ENCODE results near the gene IL31.
A peak's percentile ranks its signal among the peaks of the same experiment; 100 is the strongest.
"Not testable (repeated sequence)": the region's sequence is repeated elsewhere in the genome, so short reads cannot be mapped to it uniquely, and the experiment has no call there.

Gene IL31

DNA sequence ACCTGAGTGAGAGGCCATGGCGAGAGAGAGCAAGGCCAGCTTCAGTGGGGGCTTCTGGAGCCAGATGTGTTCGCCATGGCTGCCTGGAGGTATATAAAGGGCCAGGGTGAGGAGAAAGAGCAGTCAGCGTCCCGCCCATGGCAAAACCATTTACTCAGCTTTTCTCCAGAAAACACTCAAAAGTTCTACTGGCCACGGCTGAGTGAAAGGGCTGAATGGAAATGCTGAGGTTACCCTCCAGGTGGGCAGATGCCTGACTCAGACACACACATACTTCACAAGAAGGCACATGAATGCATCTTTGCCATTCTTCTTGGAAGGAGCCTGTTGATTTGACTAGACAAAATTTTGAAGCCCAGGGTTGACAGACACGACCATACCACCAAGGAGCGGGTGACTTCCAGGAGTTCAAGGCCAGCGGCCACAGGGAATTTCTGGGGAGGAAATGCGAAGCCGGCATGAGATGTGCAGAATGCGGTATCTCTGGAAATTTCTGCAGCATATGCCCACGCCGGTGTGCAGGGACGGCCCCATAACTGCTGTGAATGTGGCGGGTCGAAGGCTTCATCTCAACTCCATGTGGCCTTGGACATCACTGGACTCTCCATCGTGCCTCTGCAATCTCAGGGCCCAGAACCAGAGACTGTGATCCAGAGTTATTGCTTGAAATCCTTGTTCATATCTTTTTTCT, at the start of gene IL31:
Gene IL31, minus strand, starts transcription at position 67 of the 691 bp plus-strand sequence. Its CDS starts 49 bp downstream, at position 18.
- no peak for DNase-seq

DNA sequence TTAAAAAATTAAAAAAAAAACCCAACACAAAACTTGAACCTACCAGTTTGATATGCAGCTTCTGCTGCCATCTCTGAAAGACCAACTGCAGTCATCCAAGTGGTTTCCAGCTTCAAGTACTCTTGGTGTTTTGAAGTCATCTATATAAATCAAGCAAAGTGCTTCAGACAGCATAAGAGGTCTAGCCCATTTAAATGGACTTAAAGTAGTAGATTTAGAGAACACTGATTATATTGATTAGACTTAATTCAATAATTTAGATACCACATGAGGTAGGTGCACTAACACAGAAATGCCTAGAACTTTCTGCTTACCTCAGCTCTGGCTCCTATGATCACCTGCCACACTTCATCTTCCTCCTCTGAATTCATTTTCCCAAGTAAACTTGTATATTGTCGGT, 42.4 kb upstream of the IL31 start:
- no peak for DNase-seq

DNA sequence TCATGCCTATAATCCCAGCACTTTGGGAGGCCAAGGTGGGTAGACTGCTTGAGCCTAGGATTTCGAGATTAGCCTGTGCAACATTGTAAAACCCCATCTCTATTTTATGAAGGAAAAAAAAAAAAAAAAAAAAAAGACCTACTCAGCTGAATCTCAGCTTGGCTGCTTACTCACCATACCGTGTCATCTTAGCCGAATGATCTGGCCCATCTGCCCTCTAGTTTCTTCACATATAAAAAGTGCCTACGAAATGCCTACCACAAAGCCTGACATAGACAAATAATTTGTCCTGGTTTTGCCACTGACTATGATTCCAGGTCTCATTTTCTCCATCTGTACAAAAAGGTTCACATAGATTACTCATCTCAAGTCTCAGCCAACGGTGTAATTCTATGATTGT, 41.8 kb upstream of the IL31 start:
- DNase-seq: no peak

DNA sequence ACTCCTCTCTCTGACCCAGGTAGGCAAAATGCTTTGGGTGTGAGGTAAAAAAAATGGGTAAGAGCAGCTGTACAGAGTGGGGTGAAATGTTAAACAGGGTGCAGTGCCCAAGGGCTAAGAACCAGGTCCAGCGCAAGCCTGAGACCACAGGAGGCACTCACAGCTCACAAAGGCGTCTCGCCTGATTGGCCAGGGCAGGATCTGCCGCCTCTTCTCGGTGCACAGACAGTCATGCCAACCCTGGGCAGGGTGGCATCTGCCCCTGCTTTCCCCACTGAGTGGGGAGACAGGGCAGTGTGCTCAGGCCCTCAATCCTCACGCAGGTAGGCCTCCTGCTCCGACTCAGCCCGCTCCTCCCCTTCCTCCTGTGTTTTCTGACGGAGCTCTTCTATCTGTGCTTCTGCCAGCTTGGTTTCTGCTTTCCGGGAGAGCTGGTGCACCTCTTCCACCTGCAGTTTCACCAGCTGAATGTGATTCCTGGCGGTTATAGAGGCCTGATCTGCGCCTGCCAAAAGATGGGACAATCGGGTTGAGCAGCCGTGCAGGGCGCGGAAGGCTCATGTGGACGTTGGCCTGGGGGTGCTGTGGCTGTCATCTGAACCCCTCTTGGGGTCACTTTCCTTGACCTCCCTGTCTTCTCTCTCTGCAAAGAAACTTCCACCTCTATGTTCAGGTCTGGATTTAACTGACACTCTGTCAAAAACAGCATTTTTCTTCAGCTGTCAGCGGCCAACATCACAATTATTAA, 34.2 kb upstream of the IL31 start:
- DNase-seq: no peak

DNA sequence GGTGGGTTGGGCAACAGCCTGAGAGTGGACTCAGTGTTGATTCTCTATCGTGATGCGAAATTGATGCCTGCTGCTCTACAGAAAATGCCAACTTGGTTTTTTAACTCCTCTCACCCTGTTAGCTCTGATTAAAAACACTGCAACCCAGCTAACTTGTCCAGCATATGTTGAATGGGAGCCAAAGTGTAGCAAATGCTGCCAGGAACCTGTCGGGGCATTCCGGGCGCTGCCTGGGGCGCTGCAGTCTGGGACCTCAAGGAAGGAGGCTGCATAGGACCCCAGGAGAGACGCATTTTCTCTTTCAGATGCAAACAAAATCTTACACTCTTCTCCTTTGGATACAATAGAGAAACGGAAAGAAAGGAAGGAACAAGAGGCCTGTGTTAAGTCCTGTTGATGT, 33.4 kb upstream of the IL31 start:
- no peak for DNase-seq

DNA sequence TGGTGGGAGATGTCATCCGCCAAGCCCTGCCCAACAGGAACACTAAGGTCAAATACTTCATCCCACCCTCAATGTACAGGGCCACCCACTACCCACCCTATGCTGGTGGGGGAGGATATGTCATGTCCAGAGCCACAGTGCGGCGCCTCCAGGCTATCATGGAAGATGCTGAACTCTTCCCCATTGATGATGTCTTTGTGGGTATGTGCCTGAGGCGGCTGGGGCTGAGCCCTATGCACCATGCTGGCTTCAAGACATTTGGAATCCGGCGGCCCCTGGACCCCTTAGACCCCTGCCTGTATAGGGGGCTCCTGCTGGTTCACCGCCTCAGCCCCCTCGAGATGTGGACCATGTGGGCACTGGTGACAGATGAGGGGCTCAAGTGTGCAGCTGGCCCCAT, 33.0 kb upstream of the IL31 start:
- DNase-seq: no peak

DNA sequence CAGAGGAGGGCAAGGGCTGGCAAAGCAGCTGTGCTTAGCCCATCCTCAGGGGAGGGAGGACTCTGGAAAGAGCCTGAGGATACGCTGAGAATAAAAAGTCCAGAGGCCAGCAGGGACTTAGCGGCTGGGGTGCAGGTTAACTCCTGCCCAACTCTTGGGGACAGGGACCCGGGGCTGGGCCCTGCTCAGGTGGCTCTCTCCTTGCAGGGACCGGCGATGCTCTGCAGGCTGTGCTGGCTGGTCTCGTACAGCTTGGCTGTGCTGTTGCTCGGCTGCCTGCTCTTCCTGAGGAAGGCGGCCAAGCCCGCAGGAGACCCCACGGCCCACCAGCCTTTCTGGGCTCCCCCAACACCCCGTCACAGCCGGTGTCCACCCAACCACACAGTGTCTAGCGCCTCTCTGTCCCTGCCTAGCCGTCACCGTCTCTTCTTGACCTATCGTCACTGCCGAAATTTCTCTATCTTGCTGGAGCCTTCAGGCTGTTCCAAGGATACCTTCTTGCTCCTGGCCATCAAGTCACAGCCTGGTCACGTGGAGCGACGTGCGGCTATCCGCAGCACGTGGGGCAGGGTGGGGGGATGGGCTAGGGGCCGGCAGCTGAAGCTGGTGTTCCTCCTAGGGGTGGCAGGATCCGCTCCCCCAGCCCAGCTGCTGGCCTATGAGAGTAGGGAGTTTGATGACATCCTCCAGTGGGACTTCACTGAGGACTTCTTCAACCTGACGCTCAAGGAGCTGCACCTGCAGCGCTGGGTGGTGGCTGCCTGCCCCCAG, 32.3 kb upstream of the IL31 start:
- DNase-seq: no peak

DNA sequence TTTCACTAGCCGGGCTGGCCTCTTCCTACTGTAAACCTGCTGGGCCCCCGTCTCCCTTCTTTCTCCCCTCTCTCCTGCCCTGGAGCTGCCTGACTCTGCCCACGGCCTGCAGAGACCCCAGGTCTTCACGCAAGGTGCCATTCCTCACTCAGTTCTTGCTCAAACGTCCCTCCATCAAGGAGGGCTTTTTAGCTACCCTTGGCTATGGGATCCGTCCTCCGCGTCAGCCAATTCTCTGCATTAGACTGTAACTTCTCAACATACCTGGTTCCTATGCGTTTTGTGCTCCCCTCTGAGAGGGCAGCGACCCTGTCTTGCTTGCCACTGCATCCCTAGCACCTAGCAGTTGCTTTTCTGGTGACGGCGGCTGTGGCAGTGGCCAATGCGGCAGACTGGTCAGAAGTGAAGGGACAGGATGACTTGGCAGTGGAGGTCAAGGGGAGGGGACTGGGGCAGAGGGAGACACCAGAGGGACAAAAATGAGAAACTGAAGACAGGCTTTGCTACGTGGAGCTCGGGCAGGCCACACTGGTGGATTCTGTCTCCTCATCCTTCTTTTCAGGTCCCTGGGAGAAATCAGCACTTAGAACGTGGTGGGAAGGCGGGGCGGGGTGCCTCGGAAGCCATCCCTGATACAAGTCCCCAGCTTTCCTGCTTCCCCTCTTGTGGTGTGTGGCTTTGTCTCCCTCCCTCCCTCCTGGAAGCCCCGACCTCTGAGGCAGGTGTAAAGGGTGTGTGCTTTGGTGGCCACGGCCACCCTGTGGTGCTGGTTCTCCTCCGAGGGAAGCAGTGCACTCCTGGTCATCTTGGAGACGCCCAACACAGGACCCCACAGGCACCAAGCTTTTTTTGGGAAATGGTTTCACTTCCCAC, 31.3 kb upstream of the IL31 start:
- no peak for DNase-seq

DNA sequence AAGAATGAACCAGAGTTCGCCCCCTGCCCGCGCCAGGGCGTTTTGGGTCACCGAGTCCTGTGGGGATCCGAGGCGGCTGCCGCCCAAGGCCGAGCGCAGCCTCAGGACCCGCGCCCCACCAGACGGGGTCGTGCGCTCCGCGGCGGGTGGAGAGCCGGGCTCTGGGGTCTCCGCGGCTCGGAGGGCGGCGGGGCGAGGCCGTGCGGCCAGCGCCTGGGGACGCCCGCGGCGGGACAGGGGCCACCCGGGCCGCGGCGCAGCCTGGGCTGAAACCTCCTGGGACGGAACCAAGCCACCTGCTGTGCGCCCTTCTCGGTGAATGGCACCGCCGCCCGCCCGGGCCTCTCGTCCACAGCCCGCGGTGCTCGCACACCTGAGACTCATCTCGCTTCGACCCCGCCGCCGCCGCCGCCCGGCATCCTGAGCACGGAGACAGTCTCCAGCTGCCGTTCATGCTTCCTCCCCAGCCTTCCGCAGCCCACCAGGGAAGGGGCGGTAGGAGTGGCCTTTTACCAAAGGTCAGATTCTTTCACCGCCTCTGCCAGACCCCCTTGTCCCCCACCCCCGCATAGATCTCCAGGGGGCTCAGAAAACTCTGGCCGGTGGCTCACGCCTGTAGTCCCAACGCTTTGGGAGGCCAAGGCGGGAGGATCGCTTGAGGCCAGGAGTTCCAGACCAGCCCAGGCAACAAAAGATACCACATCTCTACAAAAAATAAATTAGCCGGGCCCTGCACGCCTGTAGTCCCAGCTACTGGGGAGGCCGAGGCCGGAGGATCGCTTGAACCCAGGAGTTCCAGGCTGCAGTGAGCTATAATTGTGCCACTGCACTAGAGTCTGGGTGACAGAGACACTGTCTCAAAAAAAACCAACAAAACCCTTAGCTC, 30.4 kb upstream of the IL31 start:
- DNase-seq: no peak

DNA sequence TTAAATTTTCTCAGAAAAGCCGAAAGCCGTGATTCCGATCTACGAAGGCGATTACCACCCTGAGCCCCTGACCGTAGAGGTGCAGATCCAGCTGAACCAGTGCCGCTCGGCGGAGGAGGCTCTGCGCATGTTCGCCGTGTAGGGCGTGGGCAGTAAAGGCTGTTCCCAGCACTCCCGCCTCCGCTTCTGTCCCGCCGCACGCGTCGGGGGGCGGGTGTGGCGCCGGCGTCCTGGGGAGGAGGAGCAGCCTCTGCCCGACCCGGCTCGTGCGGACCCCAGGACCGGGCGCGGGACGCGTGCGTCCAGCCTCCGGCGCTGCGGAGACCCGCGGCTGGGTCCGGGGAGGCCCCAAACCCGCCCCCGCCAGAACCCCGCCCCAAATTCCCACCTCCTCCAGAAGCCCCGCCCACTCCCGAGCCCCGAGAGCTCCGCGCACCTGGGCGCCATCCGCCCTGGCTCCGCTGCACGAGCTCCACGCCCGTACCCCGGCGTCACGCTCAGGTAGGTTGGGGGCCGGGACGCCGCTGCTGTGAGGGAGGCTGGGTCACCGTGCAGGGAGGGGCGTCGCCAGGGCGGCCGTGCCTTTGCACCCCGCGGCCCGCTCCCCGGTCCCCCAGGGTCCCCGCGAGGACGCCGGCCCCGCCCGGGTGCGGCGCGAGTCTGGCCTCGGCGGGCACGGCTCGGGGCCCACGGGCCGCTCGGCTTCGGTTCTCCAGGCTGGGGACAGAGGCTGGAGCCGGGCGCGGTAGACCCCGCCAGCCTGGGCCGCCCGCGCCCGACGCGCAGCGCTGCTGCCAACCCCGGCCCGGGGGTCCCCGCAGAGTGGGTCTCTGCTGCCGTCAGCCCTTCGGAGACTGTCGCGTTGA, 29.5 kb upstream of the IL31 start, which contains the start of gene B3GNT4:
Gene B3GNT4, plus strand, starts transcription at position 409 of the 866 bp plus-strand sequence. CDS start 910 bp downstream, outside the sequence.
- DNase-seq: peak in 1 of 2 experiments; percentile 19

DNA sequence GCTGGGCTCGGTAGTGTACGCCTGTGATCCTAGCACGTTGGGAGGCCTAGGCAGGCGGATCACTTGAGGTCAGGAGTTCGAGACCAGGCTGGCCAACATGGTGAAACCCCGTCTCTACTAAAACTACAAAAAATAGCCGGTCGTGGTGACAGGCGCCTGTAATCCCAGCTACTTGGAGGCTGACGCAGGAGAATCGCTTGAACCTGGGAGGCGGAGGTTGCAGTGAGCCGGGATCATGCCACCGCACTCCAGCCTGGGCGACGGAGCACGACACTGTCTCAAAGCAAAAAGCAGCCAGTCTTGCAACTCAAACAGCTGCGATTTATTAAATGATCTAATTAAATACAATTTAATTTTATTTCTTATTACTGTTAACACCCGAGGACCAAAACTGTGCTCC, 28.8 kb upstream of the IL31 start:
- not testable (repeated sequence) for DNase-seq

DNA sequence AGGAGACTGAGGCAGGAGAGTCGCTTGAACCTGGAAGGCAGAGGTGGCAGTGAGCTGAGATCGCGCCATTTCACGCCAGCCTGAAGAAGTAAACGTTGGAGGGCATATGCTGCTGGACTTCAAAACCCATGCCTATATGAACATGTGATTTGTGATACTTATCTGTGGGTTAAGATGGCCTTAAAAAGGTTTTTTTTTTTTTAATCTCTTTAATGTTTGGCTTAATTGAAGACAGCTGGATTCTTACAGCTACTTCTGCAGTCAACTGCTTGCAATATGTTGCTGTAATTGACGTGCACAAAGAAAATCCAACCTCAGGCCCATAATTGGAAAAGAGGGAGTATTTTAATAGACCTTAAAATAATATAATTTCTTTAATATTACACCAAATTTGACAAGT, 28.0 kb upstream of the IL31 start:
- no peak for DNase-seq

DNA sequence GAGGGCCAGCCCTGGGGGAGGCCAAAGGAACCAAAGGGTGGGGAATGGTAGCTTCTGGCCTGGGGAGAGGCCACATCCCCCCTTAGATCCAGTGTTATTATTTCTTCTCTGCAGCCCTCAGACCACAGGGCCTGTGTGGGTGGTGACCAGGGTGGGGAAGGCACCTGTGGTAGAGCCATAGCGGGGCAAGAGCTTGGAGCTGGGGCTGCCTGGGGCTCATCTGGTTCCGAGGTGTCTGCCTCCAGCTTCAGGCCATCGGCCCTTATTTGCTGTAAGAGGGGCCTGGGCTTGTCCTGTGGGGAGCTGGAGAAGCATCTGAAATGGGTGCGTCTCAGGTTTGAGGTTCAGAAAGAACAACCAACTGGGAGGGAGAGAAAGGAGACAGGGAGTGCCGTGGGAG, 27.4 kb upstream of the IL31 start:
- no peak for DNase-seq

DNA sequence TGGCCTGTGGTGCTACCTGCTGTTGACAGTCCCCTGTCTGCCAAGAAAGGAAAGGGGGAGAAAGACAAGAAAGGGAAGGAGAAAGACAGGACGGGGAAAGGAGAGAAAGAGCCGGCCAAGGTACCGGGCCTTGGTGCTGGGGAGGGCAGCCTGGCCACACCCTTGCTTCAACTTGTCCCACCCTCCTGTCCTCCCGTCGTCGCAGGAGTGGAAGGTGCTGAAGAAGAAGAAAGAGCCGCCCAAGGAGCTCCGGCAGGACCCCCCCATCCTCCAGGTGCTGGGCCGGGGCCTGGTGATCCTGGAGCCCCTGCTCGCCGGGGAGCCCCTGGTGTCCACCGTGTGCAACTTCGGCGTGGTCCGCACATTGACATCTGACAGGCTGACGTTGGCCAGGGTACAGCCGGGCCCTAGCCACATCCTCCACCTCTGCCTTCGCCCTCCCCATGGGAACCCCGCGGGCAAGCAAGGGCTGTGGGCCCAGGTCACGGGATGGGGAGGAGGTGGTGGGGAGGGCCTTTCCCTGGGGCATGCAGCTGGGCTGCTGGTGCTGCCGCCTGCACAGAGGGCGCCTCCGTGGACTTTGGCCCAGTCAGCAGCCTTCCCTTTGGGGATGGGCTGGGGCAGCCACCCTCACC, 26.6 kb upstream of the IL31 start:
- DNase-seq: no peak

DNA sequence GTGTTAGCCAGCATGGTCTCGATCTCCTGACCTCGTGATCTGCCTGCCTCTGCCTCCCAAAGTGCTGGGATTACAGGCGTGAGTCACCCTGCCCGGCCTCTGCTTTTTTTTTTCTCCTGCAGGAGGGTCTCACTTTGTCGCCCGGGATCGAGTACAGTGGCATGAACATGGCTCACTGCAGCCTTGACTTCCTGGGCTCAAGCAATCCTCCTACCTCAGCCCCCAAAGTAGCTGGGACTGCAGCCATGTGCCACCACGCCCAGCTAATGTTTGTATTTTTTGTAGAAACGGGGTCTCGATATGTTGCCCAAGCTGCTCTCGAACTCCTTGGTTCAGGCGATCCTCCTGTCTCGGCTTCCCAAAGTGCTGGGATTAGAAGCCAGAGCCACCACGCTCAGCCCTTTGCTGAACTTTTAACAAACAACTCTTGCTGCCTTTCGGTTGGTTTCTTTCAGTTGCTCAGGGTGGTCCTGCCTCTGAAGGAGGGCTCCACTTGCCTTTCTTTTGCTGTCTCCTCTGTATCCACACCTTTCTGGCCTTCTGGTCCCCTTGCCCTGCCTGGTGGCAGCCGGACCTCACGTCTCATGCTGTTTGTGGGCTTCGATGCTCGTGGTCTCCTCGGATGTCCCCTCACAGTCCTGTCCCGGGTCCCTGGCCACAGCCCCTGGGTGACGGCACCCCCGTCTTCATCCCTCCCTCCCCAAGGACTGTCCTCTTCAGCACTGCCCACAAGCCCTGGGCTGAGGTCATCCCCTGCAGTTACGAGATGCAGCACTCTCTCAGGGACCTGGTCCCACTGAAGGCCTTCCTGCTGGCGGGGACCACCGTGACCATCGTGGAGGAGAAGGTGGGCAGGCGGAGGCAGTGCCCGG, 25.7 kb upstream of the IL31 start:
- DNase-seq: no peak

DNA sequence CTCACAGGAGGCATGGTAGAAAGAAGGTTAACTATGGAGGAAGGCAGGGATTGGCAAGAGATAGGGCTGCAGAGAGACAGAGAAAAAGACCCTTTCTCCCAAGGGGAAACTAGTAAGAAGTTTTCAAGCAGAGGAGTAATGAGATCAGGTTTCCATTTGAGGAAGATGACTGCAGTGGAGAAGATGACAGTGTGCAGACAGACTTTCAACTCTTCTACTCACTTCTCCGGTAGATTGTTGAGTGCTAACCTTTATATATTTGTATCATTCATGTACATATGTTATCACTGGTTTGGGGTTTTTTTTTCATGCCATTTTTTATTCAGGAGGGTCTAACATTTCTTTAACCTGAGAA, 23.6 kb upstream of the IL31 start:
- DNase-seq: no peak

DNA sequence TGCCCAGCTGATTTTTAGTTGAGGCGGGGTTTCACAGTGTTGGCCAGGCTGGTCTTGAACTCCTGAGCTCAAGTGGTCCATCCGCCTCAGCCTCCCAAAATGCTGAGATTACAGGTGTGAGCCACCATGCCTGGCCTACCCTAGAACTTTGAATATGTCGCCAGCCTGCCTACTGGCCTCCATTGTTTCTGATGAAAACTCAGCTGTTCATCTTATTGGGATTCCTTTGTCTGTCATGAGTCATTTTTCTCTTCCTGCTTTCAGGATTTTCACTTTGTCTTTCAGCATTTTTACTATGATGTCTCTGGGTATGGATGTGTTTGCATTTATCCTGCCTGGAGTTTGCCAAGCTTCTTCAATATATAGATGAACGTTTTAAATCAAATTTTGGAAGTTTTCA, 21.4 kb upstream of the IL31 start:
- no peak for DNase-seq

DNA sequence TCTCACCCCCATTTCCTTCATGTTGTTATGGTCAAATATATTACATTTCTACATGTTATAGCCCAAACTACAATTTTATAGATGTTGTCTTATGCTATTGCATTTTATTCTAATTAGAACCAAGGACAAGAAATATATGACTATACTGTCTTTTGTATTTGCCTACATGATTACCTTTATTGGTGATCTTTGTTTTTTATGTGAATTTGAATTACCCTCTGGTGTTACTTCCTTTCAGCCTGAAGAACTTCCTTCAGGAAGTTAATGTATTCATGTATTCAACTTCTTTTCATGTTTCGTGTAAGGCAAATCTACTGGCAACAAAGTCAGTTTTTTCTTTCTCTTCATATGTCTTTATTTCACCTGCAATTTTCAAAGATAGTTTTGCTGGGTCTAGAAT, 20.8 kb upstream of the IL31 start:
- no peak for DNase-seq

DNA sequence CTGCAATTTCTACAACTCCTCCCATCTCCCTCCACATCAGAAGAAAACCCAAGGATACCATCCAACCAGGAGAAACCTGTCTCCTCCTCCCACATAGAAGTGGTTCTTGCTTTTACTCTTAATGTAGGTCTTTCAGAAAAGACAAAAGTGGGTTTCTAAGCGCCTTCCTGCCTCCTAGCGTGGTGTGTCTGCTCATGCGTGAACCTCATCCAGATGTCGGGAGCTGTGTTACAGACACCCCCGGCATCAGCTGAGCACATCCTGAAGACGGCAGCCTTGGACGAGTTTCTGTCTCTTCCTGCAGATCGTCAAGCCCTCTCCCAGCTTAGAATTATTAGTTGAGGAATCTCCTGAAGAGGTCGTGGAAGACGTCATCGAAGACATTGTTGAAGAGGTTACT, 18.4 kb upstream of the IL31 start:
- DNase-seq: no peak

All from cerebellar nuclear complex (tissue), 1 donor.